Activated CD4-positive, alpha-beta T cell treated with anti-CD3 and anti-CD28 coated beads for 1 hour (primary cell): ENCODE results near the gene CNN3.

ENCODE experiments used
- DNase-seq: peaks from one replicate; pipeline ENCODE4 v3.0.0-alpha.2; 2020

CNN3 gene

GRCh38 chr1:94921977-94922376 lies 4.9 kb downstream of the CNN3 start:
- DNase-seq = no peak

DNA sequence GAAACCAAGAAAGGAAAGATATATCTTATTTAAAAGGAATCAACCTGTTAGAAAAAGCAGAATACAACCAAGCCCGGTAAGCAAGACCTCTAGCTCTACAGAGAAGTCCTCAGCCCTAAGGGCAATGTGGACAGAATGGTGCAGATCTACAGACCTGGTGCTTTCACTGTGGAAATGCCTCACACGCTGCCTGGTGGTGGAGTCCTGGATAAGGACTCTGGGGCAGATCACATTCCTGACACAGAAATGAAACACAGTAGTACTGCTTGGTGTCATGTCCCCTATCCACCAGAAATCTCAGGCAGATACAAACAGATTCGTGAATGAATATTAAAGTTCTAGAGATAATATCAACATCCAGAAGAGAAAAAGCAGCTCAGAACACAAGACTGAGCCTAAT lies 6.8 kb downstream of the CNN3 start:
- no peak for DNase-seq

DNA sequence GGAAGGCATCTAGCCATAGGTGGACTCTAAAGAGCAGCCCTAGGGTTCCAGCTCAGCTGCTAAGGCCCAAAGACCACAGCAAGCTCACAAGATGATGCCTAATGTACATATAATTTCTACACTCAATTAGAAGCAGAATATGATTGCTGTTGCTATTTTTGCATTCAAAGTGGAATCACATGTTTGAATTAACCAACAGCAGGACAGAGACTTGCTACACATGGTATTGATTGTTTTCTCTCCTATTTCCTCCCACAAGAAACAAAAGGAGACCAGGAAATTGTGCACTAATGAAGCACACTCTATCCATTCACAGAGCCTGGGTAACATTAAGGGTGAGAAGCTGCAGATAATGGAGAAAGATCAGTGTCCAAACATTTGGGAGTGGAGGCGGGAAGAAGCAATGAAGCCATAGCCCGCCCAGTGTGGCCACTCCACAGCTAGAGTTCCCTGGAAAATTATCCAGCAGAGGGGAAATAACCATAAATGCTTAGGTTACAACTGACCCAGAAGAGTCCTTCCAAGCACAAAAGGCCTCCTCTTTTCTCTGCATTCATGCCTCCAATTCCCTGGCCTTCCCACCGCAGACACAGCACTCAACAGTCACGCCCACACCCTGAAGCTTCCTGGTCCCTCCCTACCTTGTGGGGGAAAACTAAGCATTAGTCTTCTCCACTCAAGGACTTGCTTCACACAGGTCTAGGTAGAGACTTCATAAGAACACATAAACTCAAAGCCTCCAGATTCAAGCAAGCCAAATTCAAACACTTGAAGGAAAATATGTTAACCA lies 7.5 kb downstream of the CNN3 start:
- DNase-seq = no peak

DNA sequence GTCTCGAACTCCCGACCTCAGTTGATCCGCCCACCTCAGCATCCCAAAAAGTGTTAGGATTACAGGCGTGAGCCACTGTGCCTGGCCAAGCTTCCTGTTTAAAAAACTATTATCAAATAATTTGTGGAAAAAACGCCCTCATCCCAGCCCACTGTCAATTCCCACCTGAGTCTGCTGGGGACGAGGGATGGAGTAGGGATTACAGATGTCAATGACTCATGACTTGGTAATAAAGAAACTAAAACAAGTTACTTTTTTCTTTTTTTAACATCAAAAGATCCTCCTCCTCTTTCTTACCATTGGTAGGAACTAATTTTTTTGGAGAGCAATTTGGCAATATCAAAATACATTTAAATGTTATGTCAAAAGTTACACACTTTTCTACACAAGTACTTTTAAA lies 9.7 kb downstream of the CNN3 start:
- DNase-seq = no peak

GRCh38 chr1:94912263-94913184 lies 14.4 kb downstream of the CNN3 start:
- no peak for DNase-seq

DNA sequence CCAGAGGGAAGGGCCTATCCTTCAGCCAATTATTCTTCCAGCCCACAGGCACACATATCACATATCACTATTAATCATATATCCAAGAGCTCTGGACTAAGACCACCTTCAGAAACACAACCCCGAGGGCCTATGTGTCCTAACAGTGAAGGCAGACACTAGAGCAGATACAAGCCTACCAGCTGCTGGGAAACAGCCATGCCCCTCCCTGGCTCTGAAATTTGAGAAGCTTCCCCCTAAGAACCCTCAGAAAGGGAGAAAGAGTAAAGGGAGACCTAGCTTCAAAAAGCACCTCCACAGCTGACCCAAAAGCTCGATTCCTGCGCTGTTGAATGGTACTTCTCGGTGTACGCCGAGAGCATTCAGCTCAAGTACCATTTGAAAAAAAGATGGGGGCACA lies 17.4 kb downstream of the CNN3 start:
- DNase-seq = no peak

DNA sequence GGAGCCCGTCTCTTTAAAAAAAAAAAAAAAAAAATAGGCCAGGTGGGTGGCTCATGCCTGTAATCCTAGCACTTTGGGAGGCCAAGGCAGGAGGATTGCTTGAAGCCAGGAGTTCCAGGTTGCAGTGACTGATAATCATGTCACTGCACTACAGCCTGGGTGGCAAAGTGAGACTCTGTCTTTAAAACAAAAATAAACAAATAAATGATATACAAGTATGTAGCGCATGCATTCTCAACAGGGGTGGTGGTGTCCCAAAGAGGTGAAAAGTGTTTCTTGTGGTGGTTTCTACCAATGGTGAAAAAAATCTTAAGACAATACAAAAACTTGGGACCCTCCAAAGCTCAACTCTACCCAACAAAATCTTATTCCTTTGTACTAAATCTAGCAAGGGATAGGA lies 17.9 kb downstream of the CNN3 start:
- DNase-seq = no peak

GRCh38 chr1:94908190-94908589 lies 18.7 kb downstream of the CNN3 start:
- DNase-seq = no peak

- no peak for DNase-seq
Measured at GRCh38 chr1:94907136-94907535, 19.8 kb downstream of the CNN3 start.

DNA sequence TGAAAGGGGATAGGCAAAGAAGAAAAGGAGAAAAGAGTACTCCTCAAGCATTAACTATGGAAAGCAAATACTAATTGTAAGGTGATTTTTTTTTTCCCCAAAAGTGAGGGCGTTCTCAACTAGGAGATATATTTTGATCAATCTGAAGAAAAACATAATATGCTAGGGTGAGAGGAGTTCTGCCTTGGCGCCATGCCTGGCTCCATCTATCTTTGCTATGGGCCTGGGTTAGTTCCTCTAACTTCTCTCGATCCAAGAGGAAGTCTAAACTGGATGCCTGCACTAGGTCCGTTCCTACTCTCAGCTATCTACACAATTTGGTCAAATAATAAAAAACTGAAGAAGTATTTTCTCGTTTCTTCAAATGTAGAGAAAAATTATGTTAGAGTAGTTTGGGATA lies 20.5 kb downstream of the CNN3 start:
- no peak for DNase-seq

DNA sequence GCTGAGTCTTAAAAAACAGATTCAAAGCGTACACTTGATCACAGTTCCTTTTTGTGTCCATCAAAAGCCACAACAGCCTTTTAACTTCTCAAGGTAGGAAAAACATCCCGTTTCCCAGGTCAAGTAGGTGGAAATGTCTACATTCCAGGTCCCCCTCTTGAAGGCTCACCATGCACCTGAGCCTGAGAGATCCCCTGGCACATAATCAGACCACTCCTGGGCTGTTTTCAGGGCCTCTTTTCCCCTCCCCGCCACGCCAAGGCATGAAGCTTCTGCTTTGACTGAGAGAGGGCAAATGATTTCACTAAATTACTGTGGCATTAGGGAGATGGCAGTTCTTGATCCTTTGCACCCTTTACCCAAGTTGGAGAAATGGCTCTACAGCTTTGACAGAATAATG lies 21.7 kb downstream of the CNN3 start:
- DNase-seq = no peak

DNA sequence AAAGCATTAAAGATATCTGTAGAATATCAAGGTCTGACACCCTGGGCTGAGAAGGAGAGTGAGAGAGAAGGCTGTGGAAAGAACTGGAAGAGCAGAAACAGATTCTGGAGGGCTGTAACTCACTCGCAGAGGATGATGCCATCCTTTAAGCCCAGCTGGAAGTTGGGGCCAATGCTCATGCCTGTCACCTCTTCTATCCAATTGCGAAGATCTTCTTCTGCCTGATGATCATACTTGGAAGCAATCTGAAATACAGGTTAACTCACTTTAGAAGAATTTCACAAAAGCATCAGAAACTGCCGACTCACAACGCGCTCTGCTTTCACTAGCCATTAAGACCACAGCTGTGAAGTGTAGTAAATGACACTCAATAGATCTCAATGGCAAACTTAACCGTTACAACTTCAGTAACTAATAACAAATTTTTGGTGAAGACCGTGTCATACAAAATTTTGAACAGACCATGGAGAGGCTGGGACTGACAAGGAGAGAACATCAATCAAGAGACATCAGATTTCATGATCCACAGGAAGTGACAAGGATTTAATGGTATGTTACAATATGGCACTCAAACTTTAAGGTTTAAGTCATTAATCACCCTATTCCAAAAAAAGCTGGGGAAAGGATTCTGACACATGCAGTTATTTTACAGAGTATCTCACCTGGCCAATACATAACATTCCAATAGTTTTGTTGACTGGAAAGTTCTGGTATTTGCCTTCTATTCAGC lies 23.5 kb downstream of the CNN3 start:
- DNase-seq = no peak

DNA sequence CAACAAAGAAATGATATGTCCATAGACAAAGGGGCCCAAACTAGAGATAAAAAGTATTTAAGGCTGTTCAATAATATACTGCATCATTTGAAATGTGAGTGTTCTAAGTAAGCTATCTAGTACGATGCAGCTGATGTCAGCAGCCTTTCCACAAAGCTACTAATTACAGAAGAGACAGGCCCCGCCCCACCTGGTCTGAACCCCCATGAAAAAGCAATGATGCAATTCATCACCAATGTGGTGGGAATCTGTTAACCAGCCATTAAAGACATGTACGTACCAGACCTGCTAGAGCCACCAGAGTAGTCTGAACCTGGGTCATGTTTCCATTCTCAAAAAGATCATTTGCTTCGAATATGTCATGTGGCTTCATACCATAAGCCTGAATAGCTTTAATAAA lies 25.1 kb downstream of the CNN3 start:
- DNase-seq = no peak

GRCh38 chr1:94899756-94900155 lies 27.2 kb downstream of the CNN3 start:
- DNase-seq = no peak

DNA sequence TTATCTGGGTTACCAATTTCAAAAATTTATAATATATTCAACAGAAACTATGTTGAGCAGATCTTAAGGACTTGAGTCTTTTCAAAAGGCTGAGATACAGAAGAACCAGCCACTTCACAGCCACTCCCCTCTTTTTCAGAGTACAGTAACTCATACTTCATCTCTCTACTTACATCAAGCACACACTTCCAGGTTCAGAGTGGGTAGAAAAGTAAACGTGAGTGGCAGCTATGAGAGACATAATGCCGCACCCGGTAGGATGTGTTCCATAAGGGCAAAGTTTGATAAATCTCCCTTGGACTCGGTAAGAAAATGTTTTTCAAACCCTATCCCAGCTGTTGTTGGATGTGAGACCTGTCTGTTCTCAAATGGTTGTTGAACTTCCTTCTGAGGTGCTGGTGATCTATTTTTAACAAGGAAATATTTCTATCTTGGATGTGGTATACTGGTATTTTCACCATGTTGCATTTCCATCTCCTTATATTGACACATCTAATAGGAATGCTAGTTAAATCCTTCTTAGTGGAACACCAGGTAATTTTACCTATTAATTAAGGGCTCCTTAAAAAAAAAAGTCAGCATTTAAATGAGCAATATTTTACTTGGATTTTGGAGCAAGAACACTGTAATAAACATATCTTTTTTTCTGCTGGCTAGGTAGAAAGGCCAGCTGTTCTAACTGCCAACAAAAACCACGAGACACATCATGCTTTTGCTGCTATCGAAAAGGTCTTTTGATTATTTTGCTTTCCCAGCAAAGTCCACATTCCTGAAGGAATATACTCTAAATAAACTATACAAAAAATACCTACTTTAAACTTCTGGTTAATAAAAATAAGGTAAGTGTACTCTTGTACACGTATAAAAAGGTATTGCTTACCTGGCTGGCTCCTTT lies 28.2 kb downstream of the CNN3 start:
- no peak for DNase-seq

- DNase-seq = no peak
Measured at GRCh38 chr1:94895518-94895917, 31.4 kb downstream of the CNN3 start.

GRCh38 chr1:94894630-94895029 lies 32.3 kb downstream of the CNN3 start:
- DNase-seq = no peak

DNA sequence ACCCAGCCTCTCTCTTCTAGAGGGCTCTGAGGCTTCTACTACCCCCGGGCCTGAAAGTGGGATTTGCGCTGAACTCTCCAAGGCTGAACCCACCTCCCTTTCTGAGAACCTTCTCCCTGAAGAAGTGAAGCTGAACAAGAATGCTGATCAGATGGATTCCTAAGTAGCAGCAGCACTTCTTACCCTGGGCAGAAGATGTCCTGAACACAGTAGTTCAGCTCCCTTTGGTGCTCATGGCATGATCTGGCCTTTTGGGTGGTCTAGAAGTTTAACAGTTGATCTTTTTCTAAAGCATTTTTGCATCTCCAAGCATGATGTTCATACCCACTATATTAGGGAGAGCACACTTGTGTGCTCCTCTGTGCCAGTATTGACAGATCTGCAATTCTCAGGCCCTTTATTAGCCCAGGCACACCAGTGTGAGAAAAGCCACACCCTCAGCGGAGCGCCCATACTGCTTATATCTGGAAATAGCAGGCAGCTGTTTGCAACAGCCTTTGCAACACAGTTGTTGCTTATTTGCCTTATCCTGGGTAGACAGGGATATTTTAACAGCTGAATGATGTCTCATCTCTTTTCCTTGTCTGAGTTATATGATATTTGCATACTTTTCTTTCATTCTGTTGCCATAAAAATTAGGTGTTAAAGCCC lies 34.2 kb downstream of the CNN3 start:
- DNase-seq = no peak

GRCh38 chr1:94888201-94888600 lies 38.7 kb downstream of the CNN3 start:
- no peak for DNase-seq

GRCh38 chr1:94887603-94888171 lies 39.2 kb downstream of the CNN3 start:
- DNase-seq = no peak

DNA sequence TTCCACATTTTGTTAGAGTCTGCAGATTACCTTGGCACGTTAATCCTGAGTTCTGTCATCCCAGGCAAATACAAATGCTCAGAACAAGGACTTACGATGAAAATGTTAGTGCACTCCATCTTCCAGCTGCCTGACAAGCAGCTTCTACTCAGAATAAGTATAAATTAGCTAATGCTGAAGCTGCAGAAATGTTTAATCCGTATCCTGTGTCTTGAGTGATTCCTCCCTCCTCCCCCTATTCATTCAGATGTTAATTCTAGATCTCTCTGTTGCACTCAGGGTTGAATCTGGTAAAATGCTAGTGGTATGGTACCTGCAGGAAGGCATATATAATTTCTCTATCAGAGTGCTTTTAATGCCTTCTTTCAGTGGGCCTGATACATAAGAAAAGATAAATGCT lies 39.8 kb downstream of the CNN3 start:
- no peak for DNase-seq

- no peak for DNase-seq
Measured at GRCh38 chr1:94886361-94886760, 40.5 kb downstream of the CNN3 start.
